ENCODE results near the gene ZNF827. TPM values are rescaled to one million over a fixed set of nuclear protein-coding genes. Genes with fewer than 3 reads are reported as not detected.

Gene ZNF827
- total and polyA plus RNA-seq, 2 experiments from 2014 or later = 7.8 to 17.5 TPM

DNA sequence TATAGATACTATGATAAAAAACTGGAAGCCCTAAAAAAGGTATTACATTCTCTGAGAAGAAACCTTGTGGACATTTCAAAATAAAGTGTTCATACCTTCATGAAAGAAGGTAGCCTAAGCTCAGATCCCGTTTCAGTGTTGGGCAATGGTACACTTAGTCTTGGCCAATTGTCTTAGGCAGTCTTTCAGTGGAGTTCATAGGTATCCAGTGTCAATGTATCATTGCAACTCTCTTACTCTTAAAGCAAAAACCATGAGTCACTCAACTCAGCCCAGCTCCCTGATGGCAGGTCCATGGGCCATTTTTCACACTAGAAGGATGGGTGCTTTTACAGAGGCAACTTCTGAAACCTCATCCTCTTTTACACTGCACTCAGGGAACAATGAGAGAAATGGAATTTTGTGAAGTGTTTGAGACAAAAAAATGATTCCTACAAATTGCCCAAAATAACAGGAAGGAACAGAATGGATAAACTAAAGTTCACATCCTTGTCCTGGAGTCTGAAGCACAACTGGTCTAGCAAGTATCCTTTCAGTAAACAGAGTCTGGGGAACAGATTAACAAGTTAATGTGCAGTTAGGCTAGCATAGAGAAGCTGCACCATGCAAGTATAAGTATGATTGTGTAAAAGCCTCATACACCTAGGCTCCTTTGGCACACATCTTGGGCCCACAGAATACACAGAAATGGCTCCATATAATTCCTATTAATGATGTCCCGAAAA, 7.0 kb upstream of the ZNF827 start:
- DNase-seq (ENCODE audit: low spot score) = no peak
- Histone ChIP-seq H3K79me2 (no peaks in the 10 kb centered on the region), H4K20me1 (ENCODE audit: insufficient read depth, poor library complexity, severe bottlenecking) (no peaks in the 10 kb centered on the region), H3K9me2 (replicated peaks; ENCODE audit: insufficient read depth) (no peaks in the 10 kb centered on the region), H3K4me1 (ENCODE audit: insufficient read depth) (no peaks in the 10 kb centered on the region), H3K36me3 (replicated peaks; ENCODE audit: insufficient read depth, low read depth) (no peaks in the 10 kb centered on the region), H2AFZ (no peak overlapping the region), H3K27me3 (no peaks in the 10 kb centered on the region), H3K9me3 (ENCODE audit: low read depth) (no peaks in the 10 kb centered on the region), H3K27ac (no peak overlapping the region), H3K4me2 (no peak overlapping the region), H3K4me3 (no peak overlapping the region)
- TF ChIP-seq, protein P1, sequence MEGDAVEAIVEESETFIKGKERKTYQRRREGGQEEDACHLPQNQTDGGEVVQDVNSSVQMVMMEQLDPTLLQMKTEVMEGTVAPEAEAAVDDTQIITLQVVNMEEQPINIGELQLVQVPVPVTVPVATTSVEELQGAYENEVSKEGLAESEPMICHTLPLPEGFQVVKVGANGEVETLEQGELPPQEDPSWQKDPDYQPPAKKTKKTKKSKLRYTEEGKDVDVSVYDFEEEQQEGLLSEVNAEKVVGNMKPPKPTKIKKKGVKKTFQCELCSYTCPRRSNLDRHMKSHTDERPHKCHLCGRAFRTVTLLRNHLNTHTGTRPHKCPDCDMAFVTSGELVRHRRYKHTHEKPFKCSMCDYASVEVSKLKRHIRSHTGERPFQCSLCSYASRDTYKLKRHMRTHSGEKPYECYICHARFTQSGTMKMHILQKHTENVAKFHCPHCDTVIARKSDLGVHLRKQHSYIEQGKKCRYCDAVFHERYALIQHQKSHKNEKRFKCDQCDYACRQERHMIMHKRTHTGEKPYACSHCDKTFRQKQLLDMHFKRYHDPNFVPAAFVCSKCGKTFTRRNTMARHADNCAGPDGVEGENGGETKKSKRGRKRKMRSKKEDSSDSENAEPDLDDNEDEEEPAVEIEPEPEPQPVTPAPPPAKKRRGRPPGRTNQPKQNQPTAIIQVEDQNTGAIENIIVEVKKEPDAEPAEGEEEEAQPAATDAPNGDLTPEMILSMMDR (IDR thresholded peaks at IDR 0.05; ENCODE audit: poor library complexity) = no peak
- TF ChIP-seq EZH2 (IDR thresholded peaks at IDR 0.05; ENCODE audit: borderline replicate concordance) (no peak), EZH2phosphoT487 (IDR thresholded peaks at IDR 0.05; ENCODE audit: low read depth, severe bottlenecking, unreplicated experiment) (no peak)
- 78% methylated on average over 2 of the region's 2 CpGs for WGBS (ENCODE audit: low lambda C conversion rate, missing lambda C conversion rate)

GRCh38 chr4:145944886-145945285, 6.3 kb upstream of the ZNF827 start:
- no peak overlapping the region for H2AFZ ChIP-seq
- H3K27ac ChIP-seq = no peak overlapping the region
- no peaks in the 10 kb centered on the region for H4K20me1 ChIP-seq (ENCODE audit: insufficient read depth, poor library complexity, severe bottlenecking)
- H3K9me2 ChIP-seq (replicated peaks; ENCODE audit: insufficient read depth) = no peaks in the 10 kb centered on the region
- H3K4me3 ChIP-seq = no peak overlapping the region
- H3K4me2 ChIP-seq = no peak overlapping the region
- H3K27me3 ChIP-seq = no peaks in the 10 kb centered on the region
- no peak for TF ChIP-seq EZH2phosphoT487 (IDR thresholded peaks at IDR 0.05; ENCODE audit: low read depth, severe bottlenecking, unreplicated experiment)
- no peak for TF ChIP-seq EZH2 (IDR thresholded peaks at IDR 0.05; ENCODE audit: borderline replicate concordance)
- TF ChIP-seq, protein P1 (IDR thresholded peaks at IDR 0.05; ENCODE audit: poor library complexity) = no peak
- no peaks in the 10 kb centered on the region for H3K79me2 ChIP-seq
- no peak for DNase-seq (ENCODE audit: low spot score)
- H3K9me3 ChIP-seq (ENCODE audit: low read depth) = no peaks in the 10 kb centered on the region
- 94% methylated on average over 2 of the region's 2 CpGs for WGBS (ENCODE audit: low lambda C conversion rate, missing lambda C conversion rate)
- no peaks in the 10 kb centered on the region for H3K4me1 ChIP-seq (ENCODE audit: insufficient read depth)
- no peaks in the 10 kb centered on the region for H3K36me3 ChIP-seq (replicated peaks; ENCODE audit: insufficient read depth, low read depth)

- peaks cover 13% of the 10 kb centered on the region for H3K79me2 ChIP-seq
- H3K4me1 ChIP-seq (ENCODE audit: insufficient read depth) = peaks cover 7% of the 10 kb centered on the region
- H4K20me1 ChIP-seq (ENCODE audit: insufficient read depth, poor library complexity, severe bottlenecking) = no peaks in the 10 kb centered on the region
- H3K9me3 ChIP-seq (ENCODE audit: low read depth) = no peaks in the 10 kb centered on the region
- H3K9me2 ChIP-seq (replicated peaks; ENCODE audit: insufficient read depth) = no peaks in the 10 kb centered on the region
- peak overlapping the region; percentile 77 for H3K4me2 ChIP-seq
- TF ChIP-seq, protein P1 (IDR thresholded peaks at IDR 0.05; ENCODE audit: poor library complexity) = no peak
- no peak for TF ChIP-seq EZH2phosphoT487 (IDR thresholded peaks at IDR 0.05; ENCODE audit: low read depth, severe bottlenecking, unreplicated experiment)
- TF ChIP-seq EZH2 (IDR thresholded peaks at IDR 0.05; ENCODE audit: borderline replicate concordance) = no peak
- peak overlapping the region; percentile 99 for H3K27ac ChIP-seq
- H3K27me3 ChIP-seq = no peaks in the 10 kb centered on the region
- DNase-seq (ENCODE audit: low spot score) = no peak
- no peak overlapping the region for H3K4me3 ChIP-seq
- no peaks in the 10 kb centered on the region for H3K36me3 ChIP-seq (replicated peaks; ENCODE audit: insufficient read depth, low read depth)
- H2AFZ ChIP-seq = peak overlapping the region; percentile 70
These were observed 1.2 kb upstream of the ZNF827 start for GRCh38 chr4:145939856-145940255.
